GM12874 (cell line): ENCODE results near the gene GAL3ST1.

Experiments used
- TF ChIP-seq, protein P1 (sequence below): IDR thresholded peaks from 2 replicates; pipeline ENCODE4 v1.5.1; 2011; ENCODE audit warnings: low read depth, mild to moderate bottlenecking, control low read depth, low read length, moderate library complexity; ENCODE audit not compliant: insufficient read depth

Gene GAL3ST1

DNA sequence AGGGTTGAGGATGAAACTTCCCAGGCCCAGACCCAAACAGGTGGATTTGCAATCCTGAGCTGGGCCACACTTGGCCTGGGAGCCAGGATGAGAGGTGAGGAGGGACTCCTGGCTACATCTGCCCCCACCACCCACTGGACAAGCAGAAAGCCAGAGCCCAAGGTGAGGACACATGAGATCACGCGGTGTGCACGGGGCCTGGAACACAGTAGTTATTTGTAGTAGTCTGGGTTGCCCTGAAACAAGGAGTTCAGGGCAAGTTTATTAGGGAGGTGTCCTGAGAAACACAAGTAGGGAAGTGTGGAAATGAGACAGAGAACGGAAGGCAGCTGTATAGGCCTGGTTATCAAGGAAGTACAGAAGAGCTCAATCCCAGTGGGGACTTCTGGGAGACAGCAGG is 27.3 kb downstream of the GAL3ST1 start:
- TF ChIP-seq, protein P1, sequence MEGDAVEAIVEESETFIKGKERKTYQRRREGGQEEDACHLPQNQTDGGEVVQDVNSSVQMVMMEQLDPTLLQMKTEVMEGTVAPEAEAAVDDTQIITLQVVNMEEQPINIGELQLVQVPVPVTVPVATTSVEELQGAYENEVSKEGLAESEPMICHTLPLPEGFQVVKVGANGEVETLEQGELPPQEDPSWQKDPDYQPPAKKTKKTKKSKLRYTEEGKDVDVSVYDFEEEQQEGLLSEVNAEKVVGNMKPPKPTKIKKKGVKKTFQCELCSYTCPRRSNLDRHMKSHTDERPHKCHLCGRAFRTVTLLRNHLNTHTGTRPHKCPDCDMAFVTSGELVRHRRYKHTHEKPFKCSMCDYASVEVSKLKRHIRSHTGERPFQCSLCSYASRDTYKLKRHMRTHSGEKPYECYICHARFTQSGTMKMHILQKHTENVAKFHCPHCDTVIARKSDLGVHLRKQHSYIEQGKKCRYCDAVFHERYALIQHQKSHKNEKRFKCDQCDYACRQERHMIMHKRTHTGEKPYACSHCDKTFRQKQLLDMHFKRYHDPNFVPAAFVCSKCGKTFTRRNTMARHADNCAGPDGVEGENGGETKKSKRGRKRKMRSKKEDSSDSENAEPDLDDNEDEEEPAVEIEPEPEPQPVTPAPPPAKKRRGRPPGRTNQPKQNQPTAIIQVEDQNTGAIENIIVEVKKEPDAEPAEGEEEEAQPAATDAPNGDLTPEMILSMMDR: no peak

- TF ChIP-seq, protein P1: no peak
Measured at GRCh38 chr22:30546616-30547015, 27.8 kb downstream of the GAL3ST1 start, which contains the start of gene SEC14L6. SEC14L6 (minus strand) TSS chr22:30546741; CDS start chr22:30546682, 59 bp downstream.

DNA sequence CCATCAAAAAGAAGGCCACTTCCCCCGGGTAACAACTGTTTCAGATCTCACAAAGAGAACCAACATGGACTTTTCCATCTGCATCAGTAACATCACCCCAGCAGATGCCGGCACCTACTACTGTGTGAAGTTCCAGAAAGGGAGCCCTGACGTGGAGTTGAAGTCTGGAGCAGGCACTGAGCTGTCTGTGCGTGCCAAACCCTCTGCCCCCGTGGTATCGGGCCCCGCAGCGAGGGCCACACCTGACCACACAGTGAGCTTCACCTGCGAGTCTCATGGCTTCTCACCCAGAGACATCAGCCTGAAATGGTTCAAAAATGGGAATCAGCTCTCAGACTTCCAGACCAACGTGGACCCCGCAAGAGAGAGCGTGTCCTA is 31.7 kb downstream of the GAL3ST1 start:
- TF ChIP-seq, protein P1: no peak

- TF ChIP-seq, protein P1: no peak
Measured at GRCh38 chr22:30541961-30542810, 32.3 kb downstream of the GAL3ST1 start.

- TF ChIP-seq, protein P1: no peak
Measured at GRCh38 chr22:30539368-30539767, 35.1 kb downstream of the GAL3ST1 start.

GRCh38 chr22:30538280-30538679 is 36.2 kb downstream of the GAL3ST1 start:
- TF ChIP-seq, protein P1: no peak

DNA sequence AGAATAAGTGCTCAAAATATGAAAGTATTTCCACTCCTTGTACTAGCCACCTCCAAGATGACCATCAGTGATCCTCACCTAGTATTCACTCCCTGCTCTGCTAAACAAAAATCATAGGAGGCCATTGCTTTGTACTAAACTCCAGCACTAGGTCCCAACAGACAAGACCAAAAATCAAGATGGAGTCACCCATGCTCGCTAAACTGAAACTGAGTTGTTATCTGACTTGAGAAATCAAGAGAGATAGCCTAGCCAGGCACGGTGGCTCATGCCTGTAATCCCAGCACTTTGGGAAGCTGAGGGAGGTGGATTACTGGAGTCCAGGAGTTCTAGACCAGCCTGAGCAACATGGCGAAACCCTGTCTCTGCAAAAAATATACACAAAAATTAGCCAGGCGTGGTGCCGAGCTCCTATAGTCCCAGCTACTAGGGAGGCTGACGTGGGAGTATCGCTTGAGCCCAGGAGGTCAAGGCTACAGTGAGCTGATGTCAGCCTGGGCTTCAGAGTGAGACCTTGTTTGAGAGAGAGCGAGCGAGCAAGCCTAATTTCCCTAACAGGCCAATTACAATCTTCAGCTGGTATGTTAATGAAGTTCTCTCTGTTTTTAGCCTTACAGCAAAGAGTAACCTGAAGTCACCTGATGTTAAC is 37.3 kb downstream of the GAL3ST1 start:
- TF ChIP-seq, protein P1: no peak
